NCI-H1092 (cell line): ENCODE results near the gene PPFIBP1.

ENCODE experiments used
- DNase-seq: peaks from one replicate; lab custom pipeline; 2025; lab: John Stamatoyannopoulos, UW

PPFIBP1 gene

GRCh38 chr12:27667540-27667939 is 143.5 kb downstream of the PPFIBP1 start:
- no peak for DNase-seq

DNA sequence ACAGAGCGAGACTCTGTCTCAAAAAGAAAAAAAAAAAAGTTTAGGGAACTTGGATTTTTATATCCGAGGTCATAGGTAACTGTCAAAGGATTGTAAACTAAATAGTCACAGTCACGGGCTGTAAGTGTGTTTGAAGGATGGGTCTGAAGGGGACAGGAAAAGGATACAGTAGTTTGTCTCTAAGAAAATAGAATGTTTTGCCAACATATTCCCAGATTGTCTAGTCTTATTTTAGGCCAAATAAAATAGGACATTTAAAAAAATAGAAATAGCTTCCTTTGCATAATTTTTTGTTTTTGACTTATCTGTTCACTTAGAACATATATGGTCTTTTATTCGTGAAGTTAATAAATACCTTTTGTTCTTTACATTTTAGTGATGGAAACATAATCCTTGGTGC is 148.0 kb downstream of the PPFIBP1 start:
- DNase-seq: no peak

DNA sequence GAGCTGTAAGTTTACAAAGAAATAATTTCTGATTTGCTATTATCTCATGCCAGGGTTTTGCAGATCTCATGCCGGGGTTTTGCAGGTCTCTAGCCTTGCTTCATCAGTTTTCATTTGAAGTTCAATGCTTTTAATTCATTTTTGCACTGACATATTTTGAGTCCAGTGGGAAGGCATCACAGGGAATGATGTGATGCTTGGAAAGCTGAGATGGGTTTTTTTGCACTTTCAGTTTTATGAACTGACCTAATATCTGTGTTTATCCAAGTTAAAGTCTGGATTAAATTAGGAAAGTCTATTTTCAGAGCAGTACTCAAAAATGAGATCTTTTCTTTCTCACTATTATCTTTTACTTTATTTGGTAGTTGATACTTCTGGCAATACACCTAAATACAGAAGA is 148.6 kb downstream of the PPFIBP1 start:
- no peak for DNase-seq

DNA sequence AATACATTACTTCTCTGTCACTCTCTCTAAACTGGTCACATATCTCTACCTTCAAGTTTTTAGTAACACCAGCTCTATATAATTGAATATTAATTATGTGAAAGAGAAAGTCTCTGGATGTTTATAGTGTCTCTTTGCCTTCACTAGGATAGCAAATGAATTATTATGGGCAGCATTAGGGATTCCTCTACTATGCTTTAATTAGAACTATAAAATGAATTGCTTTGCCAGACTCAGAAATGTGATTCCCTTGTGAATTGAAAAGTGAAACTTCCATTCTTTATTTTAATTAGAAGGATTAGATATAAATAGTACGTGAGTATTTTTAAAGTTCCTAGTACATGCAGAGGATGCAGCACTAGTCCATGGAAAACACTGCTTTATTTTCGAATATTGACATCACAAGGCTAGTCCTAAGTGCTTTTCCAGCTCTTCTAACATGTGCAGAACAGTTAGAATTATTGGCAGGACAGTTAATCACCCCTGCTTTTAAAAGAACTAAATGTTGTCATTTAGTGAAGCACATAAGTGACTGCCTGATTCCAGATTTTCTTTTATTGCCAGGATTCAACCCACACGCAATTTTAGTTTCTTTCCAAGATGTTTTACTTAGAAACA is 149.2 kb downstream of the PPFIBP1 start:
- no peak for DNase-seq

GRCh38 chr12:27674989-27675388 is 151.0 kb downstream of the PPFIBP1 start:
- no peak for DNase-seq

- DNase-seq: no peak
Measured at GRCh38 chr12:27680619-27681018, 156.6 kb downstream of the PPFIBP1 start.

DNA sequence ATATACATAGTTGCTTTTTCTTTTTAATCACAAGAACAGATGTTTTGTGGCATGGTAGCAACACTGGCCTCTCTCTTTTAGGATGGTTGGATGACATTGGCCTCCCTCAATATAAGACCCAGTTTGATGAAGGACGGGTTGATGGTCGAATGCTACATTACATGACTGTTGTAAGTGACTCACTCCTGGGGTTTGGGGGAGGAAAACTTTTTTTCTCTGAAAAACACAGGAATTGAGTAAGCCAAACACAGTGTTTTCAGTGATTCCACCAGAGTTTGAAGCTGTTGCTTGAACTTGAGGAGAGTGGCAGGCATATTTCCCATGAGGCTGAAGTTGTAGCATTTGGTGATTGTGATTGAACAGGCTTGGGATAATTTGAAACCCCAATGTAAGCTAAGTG is 158.5 kb downstream of the PPFIBP1 start:
- DNase-seq: no peak

DNA sequence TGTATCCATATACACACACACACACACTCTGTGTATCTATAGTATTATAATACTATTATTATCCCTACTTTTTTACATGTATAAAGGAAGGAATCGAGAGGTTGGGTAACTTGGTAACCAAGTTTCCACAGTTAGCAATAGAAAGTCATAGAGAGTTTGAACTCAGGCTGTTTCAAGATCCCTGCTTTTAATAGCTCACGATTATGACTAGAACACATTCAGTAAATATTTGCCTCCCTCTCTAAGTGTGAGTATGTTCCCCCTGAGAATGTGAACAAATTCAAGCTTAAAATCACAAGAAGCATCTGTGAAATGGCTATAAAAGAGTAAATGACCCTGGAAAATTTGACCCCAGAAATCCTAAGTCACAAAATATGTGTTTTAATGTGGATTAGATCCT is 161.3 kb downstream of the PPFIBP1 start:
- DNase-seq: no peak

- DNase-seq: no peak
Measured at GRCh38 chr12:27686147-27686546, 162.1 kb downstream of the PPFIBP1 start.

- DNase-seq: no peak
Measured at GRCh38 chr12:27688671-27689070, 164.7 kb downstream of the PPFIBP1 start.

DNA sequence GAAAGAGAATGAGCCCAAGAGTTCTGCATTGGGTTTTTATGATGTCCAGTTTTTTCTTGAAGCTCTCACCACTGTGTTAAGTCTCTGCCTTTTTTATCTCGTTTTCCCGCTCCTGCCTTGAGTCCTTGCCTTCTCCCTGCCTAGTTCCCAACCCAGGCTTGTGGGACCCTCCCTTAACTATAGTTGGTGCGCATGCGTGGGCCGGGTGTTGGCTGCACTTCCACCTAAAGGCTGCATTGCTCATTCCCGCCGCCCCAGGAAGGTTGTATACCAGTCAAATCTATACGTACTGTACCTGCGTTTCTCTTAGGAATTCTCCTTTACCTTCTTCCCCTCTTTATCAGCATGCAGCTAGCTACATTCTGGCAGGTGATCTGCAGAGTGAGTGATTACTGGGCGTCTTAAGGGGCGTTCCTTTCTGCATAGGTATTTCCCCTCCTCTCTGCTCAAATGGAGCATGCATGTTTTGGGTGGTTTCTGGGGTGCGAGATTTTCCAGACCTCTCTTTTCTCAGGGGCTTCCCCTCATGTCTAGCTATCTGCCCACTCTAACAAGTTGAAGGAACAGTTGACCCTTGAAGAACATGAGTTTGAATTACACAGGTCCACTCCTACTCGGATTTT is 165.7 kb downstream of the PPFIBP1 start:
- DNase-seq: no peak

GRCh38 chr12:27693403-27693802 is 169.4 kb downstream of the PPFIBP1 start:
- DNase-seq: no peak

- no peak for DNase-seq
Measured at GRCh38 chr12:27695556-27696292, 171.7 kb downstream of the PPFIBP1 start.

DNA sequence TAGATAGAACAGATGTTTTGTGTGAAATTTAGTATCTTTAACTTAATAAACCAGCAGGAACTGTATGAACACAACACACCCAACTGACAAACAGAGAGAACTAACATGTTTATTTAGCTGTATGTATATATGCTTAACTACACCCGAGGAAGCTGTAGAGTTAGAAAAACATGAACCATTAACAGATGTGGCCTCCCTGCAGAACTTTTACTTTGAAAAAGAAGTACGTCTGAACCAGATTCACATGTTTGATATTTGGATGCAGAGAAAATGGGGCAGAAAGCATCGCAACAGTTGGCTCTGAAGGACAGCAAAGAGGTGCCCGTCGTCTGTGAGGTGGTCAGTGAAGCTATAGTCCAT is 172.3 kb downstream of the PPFIBP1 start, which contains the start of gene REP15:
Gene REP15, plus strand, starts transcription at position 155 of the 360 bp plus-strand sequence. Its CDS starts 116 bp downstream, at position 271.
- DNase-seq: no peak

GRCh38 chr12:27696864-27697564 is 173.0 kb downstream of the PPFIBP1 start:
- no peak for DNase-seq

DNA sequence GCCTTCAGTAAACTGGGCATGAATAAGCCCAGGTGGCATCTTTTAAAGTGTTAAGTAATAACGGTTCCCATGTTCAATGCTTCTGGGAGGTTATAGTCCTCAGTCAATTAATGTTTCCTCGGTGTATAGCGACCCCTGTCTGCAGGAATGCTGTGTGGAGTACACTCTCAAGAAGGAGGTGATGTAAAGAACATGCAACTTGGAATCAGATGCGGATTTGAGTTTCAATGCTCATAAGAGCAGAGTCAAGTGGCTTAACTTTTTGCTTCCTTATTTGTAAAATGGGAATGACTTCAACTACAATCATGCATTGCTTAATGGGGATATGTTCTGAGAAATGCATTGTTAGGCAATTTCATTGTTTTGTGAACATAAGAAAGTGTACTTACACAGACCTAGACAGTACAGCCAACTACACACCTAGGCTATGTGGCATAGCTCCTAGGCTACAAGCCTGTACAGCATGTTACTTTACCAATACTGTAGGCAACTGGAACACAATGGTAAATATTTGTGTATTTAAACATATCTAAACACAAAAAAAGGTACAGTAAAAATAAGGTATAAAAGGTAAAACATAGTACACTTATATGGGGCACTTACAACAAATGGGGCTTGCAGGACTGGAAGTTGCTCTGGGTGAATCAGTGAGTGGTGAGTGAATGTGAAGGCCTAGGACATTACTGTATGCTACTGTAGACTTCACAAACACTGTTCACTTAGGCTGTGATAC is 179.9 kb downstream of the PPFIBP1 start:
- peak; percentile 46 for DNase-seq

- DNase-seq: no peak
Measured at GRCh38 chr12:27705263-27705662, 181.3 kb downstream of the PPFIBP1 start.

DNA sequence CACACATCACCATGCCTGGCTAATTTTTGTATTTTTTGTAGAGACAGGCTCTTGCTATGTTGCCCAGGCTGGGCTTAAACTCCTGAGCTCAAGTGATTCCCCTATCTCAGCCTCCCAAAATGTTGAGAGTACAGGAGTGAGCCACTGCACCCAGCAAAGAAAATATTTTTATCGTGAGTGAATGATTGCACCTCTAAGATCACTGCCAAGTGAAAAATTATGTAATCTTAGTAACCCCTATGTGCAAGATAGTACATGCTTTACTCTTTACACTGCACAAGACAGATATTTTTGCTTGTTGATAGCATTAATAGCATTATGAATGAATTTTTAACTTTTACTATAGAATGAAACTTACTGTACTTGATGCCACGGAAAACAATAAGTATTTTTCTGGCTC is 183.2 kb downstream of the PPFIBP1 start:
- no peak for DNase-seq

DNA sequence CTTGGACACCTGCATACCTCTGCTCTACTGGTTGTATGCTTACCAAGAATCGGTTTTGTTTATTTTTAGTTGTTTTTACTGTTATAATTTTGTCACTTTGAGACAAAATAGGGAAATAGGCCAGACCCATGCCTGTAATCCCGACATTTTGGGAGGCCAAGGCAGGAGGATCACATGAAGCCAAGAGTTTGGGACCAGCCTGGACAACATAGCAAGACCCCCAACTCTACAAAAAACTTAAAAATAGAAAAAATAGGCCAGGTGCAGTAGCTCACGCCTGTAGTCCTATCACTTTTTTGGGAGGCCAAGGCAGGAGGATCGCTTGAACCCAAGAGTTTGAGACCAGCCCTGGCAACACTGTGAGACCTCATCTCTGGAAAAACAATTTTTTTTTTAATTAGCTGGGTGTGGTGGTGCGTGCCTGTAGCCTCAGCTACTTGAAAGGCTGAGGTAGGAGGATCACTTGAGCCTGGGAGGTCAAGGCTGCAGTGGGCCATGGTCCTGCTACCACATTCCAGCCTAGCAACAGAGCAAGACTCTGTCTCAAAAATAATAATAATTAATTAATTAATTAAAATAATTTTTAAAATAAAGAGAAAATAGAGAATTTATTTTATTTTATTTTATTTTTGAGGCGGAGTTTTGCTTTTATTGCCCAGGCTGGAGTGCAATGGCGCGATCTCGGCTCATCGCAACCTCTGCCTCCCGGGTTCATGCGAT is 185.4 kb downstream of the PPFIBP1 start:
- no peak for DNase-seq

DNA sequence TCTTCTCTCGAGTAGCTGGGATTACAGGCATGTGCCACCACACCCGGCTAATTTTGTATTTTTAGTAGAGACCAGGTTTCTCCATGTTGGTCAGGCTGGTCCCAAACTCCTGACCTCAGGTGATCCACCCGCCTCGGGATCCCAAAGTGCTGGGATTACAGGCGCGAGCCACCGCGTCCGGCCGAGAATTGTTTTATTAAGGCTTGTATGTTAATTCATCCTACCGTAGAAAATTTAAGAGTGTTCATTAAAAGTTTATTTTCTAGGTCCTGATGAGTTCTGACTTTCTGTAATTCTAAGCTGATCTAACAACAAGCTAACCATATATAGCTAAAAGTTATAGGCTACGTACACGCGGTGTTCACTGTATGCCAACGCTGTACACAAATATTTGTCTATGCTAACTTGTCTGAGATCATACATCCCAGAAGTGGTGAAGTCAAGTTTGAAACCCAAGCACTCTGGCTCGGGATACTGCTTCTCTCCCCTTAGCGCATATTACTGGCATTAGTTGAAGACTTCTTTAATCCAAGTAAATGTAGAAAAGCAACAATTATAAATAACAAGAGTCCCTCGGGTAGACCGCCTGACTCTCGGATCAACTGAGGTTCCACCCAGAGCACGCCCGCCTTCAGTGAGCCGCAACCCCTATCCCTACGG is 186.1 kb downstream of the PPFIBP1 start:
- no peak for DNase-seq
